GM18519 (cell line): ENCODE data around the gene AKAP1.

Source experiments
- ATAC-seq: cut with Tn5 transposase; IDR thresholded peaks from one replicate; pipeline ENCODE4 v1.9.1; 2021; ENCODE audit warnings: mild to moderate bottlenecking, moderate library complexity; ENCODE audit not compliant: unreplicated experiment, low FRiP score

The AKAP1 gene

DNA sequence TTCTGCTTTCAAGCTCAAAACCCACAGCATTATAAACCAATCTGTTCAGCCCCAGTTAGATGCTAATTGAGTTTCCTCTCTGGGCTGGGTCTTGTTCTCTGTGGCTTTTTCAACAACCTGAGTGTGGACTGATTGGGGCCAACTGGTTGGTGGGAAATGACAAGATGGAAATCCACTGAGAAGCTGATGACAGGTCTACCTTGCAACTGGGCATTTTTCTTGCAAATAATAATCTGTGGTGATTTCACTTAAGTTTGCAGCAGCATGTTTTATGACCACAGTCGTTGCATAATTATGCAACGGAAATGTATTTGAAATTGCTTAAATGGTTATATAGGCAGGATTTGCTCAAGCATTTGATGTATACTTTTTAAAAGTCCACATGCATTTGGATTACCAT lies 69.9 kb downstream of the AKAP1 start:
- ATAC-seq: no peak

DNA sequence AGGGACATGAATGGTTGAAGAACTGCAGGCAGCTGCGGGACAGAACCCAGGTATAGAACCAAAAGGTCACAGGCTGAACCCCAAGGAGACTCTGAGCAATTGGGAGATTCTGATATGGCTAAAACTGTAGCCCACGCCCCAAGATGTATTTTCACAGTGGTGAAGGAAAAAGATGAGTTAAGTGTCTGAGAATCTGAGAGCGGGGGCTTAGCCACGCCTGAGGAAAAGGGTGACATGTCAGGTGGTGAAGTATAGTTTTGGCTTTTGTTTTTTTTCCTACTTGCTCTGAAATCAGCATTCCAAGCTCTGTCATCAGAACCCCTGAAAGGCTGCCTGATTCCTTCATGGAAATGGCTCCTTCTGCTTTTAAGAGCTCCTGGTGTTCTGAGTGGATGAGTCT lies 73.3 kb downstream of the AKAP1 start:
- ATAC-seq: no peak

- no peak for ATAC-seq
These were observed 73.7 kb downstream of the AKAP1 start for GRCh38 chr17:57158795-57159194.

GRCh38 chr17:57160624-57161023 lies 75.6 kb downstream of the AKAP1 start:
- no peak for ATAC-seq

GRCh38 chr17:57164814-57165213 lies 79.8 kb downstream of the AKAP1 start:
- no peak for ATAC-seq

GRCh38 chr17:57165754-57166153 lies 80.7 kb downstream of the AKAP1 start:
- ATAC-seq: no peak

- ATAC-seq: no peak
These were observed 81.8 kb downstream of the AKAP1 start for GRCh38 chr17:57166803-57167202.

- ATAC-seq: no peak
These were observed 83.6 kb downstream of the AKAP1 start for GRCh38 chr17:57168695-57169094.

- ATAC-seq: no peak
These were observed 85.8 kb downstream of the AKAP1 start for GRCh38 chr17:57170866-57171265.
